K562 (cell line): ENCODE results near the gene ETHE1. TPM values are rescaled to one million over a fixed set of nuclear protein-coding genes. Genes with fewer than 3 reads are reported as not detected.
"Not testable (repeated sequence)": the region's sequence is repeated elsewhere in the genome, so short reads cannot be mapped to it uniquely, and the experiment has no call there.

Source experiments
- ATAC-seq: fragments of 200-7000 bp; cut with Tn5 transposase; 3 replicates; pipeline ENCODE4 v1.9.1; 2020; ENCODE audit warnings: moderate library complexity
- BruUV-seq: library from RNA; stranded (reverse); fragments of 400-500 nt; replicated peaks from 2 replicates; lab custom pipeline; 2021; lab: Mats Ljungman, UMichigan
- CTCF ChIA-PET: fragments of 300-600 bp; formaldehyde crosslinking; extraction: SDS; loops from one replicate; lab custom pipeline; 2021; ENCODE audit warnings: low intra/inter-chr PET ratio; lab: Yijun Ruan, JAX
- POLR2A ChIA-PET: fragments of 300-600, 350-650 bp; sonication (Branson Sonifier 250); formaldehyde crosslinking; extraction: SDS; loops from one replicate; lab custom pipeline; 2021; ENCODE audit warnings: antibody characterized with exemption, inconsistent platforms; lab: Yijun Ruan, JAX
- DNase-seq, 4 experiments: peaks; one replicate each; pipeline versions ENCODE4 v3.0.0 to v3.0.0-alpha.2; 2011 to 2018; ENCODE audit warnings: low spot score in 3 of 4, mixed read lengths in 3 of 4; ENCODE audit errors: extremely low read depth in 1 of 4
- FAIRE-seq: peaks from 2 replicates; lab custom pipeline; 2011; peaks lifted over from hg19 to GRCh38; lab: Jason Lieb, UNC
- H2AFZ ChIP-seq: 2 replicates; pipeline ENCODE4 v1.6.0; 2011; ENCODE audit warnings: low read depth, low read length, control low read depth, inconsistent platforms
- H3K27ac ChIP-seq: fragments of 200-600 bp; 3 replicates; pipeline ENCODE4 v1.8.0; 2011; ENCODE audit warnings: low read depth, mild to moderate bottlenecking, control low read depth, inconsistent platforms, low read length, moderate library complexity, mixed read lengths; ENCODE audit errors: extremely low read depth
- H3K27me3 ChIP-seq, 2 experiments: fragments of 300-600 bp in 1 of 2; 2 replicates in 1 of 2; 3 replicates in 1 of 2; pipeline versions ENCODE4 v1.6.0 to v1.8.0; 2011; ENCODE audit warnings: inconsistent platforms in 2 of 2, low read length in 2 of 2, mild to moderate bottlenecking in 1 of 2, mixed read lengths in 1 of 2, moderate library complexity in 1 of 2; ENCODE audit not compliant: control insufficient read depth in 2 of 2, insufficient read depth in 2 of 2
- H3K36me3 ChIP-seq: fragments of 300-600 bp; 3 replicates; pipeline ENCODE4 v1.8.0; 2011; ENCODE audit warnings: mild to moderate bottlenecking, low read length, inconsistent platforms; ENCODE audit not compliant: control insufficient read depth, insufficient read depth
- H3K4me1 ChIP-seq, 2 experiments: fragments of 200-600 bp in 1 of 2; replicated peaks in 1 of 2; 2 replicates in 1 of 2; 3 replicates in 1 of 2; pipeline versions ENCODE4 v1.5.1 to v1.8.0; 2011; ENCODE audit warnings: inconsistent platforms in 2 of 2, low read length in 2 of 2, mild to moderate bottlenecking in 1 of 2, mixed read lengths in 1 of 2, moderate library complexity in 1 of 2; ENCODE audit not compliant: control insufficient read depth in 2 of 2, insufficient read depth in 2 of 2
- H3K4me2 ChIP-seq: 2 replicates; pipeline ENCODE4 v1.6.1; 2011; ENCODE audit warnings: low read length, control low read depth, inconsistent platforms, mixed read lengths; ENCODE audit not compliant: insufficient read depth
- H3K4me3 ChIP-seq: fragments of 200-600 bp; sonication (generic), shearing (Covaris generic); 2 replicates; pipeline ENCODE4 v1.5.1; 2016; ENCODE audit warnings: control low read depth, inconsistent platforms
- H3K79me2 ChIP-seq: fragments of 200-600 bp; 3 replicates; pipeline ENCODE4 v1.8.0; 2011; ENCODE audit warnings: low read length, inconsistent platforms; ENCODE audit not compliant: control insufficient read depth, insufficient read depth
- H3K9ac ChIP-seq, 2 experiments: 2 replicates each; pipeline versions ENCODE4 v1.6.0 to v1.6.1; 2011; ENCODE audit warnings: low read depth in 2 of 2, low read length in 2 of 2, control low read depth in 1 of 2, inconsistent platforms in 1 of 2, mild to moderate bottlenecking in 1 of 2, mixed read lengths in 1 of 2; ENCODE audit not compliant: insufficient read depth in 1 of 2
- H3K9me1 ChIP-seq: one replicate; pipeline ENCODE4 v1.6.0; 2011; ENCODE audit warnings: inconsistent platforms, mild to moderate bottlenecking, low read length, moderate library complexity; ENCODE audit not compliant: control insufficient read depth, insufficient read depth
- H3K9me3 ChIP-seq: replicated peaks from 2 replicates; pipeline ENCODE4 v1.5.1; 2011; ENCODE audit warnings: low read depth, low read length, inconsistent platforms; ENCODE audit not compliant: control insufficient read depth, insufficient read depth
- H4K20me1 ChIP-seq: replicated peaks from 2 replicates; pipeline ENCODE4 v1.6.1; 2011; ENCODE audit warnings: low read length, inconsistent platforms, mixed read lengths; ENCODE audit not compliant: control insufficient read depth, insufficient read depth
- KDM1A ChIP-seq, 2 experiments: fragments of 450-650 bp; IDR thresholded peaks; 2 replicates each; pipeline ENCODE4 v1.6.1; 2016; ENCODE audit warnings: mild to moderate bottlenecking in 2 of 2
- PCBP1 ChIP-seq: fragments of 200-400 bp; formaldehyde crosslinking; IDR thresholded peaks from 2 replicates; pipeline ENCODE4 v1.6.1; 2018; ENCODE audit warnings: mild to moderate bottlenecking, low read depth, low read length; ENCODE audit not compliant: poor library complexity, severe bottlenecking
- POLR2A ChIP-seq: fragments of 450-650 bp; conservative IDR thresholded peaks from 2 replicates; pipeline ENCODE4 v1.6.1; 2016
- USF1 ChIP-seq: sonication (generic); formaldehyde crosslinking; IDR thresholded peaks from 2 replicates; pipeline ENCODE4 v1.9.0; 2022; ENCODE audit warnings: mild to moderate bottlenecking, missing genetic modification reagents
- ZFP30 ChIP-seq: fragments of 250-450 bp; sonication (Bioruptor Pico); IDR thresholded peaks from 2 replicates; pipeline ENCODE4 v1.8.0; 2022; ENCODE audit warnings: moderate library complexity, mild to moderate bottlenecking, inconsistent platforms, borderline replicate concordance
- WGBS: fragments of 100-300 bp; shearing (Covaris generic); methylation state at CpG from one replicate; pipeline ENCODE4 v1.1.6; 2016; ENCODE audit warnings: low coverage, mixed read lengths; ENCODE audit not compliant: insufficient coverage; ENCODE audit errors: missing lambda C conversion rate; 5-methylcytosine and 5-hydroxymethylcytosine counted together
- in situ Hi-C: fragments of 300-500 bp; cut with MboI; formaldehyde crosslinking; loops from 4 replicates; pipeline ENCODE4 v1.15.0; 2018; ENCODE audit warnings: inconsistent platforms, mixed read lengths
- intact Hi-C: fragments of 100-400 bp; cut with micrococcal nuclease; formaldehyde crosslinking; loops from 2 replicates; pipeline ENCODE4 v1.14.2; 2022
- polyA plus RNA-seq, 8 experiments: library from polyadenylated mRNA; depleted of rRNA in 4 of 8; stranded (reverse) in 5 of 8; unstranded in 3 of 8; fragments of >200 nt; fragmentation: Nextera tagmentation in 2 of 8; fragmentation: Illumina TruSeq in 1 of 8; extraction: Ambion mirVana in 2 of 8; extraction: Trizol in 1 of 8; gene quantifications; 2 replicates each; pipeline versions ENCODE4 v1.2.1 to v1.2.3, GENCODE V29; 2011 to 2014; ENCODE audit warnings: inconsistent platforms in 1 of 8, missing spikeins in 1 of 8
- total RNA-seq, 7 experiments: library from RNA; depleted of rRNA in 6 of 7; stranded (reverse); fragments of >200 nt in 6 of 7; fragmentation: Illumina TruSeq in 2 of 7; extraction: Trizol in 2 of 7; gene quantifications; 2 replicates each; pipeline versions ENCODE4 v1.2.1 to v1.2.3, GENCODE V29; 2011 to 2021; ENCODE audit warnings: low replicate concordance in 1 of 7

The ETHE1 gene
- total and polyA plus RNA-seq, 9 of the 15 experiments (the other 6 are each of a cell fraction or from before 2014, with no cell fraction given), result 2.9 to 21.0 (median 10.2) TPM

- peak; percentile 41; the same call in 1 of the 2 replicates for TF ChIP-seq USF1 (CRISPR knock-in tag)
- peak; percentile 37 to 69; a peak in 3 of 4 replicates for TF ChIP-seq KDM1A (IDR thresholded peaks at IDR 0.05)
- TF ChIP-seq, all 486 proteins: peak for 10
These were observed 21.7 kb upstream of the ETHE1 start (continued) for GRCh38 chr19:43548706-43549105.

- ATAC-seq, FAIRE-seq, H3K27ac ChIP-seq, H3K79me2 ChIP-seq, H3K4me3 ChIP-seq, intact Hi-C loops, H3K9me1 ChIP-seq, in situ Hi-C loops, H3K9me3 ChIP-seq, H3K4me2 ChIP-seq, H4K20me1 ChIP-seq, H3K9ac ChIP-seq, H3K27me3 ChIP-seq, H3K4me1 ChIP-seq, POLR2A ChIA-PET, BruUV-seq, CTCF ChIA-PET, H2AFZ ChIP-seq, DNase-seq: not testable (repeated sequence)
- 72% methylated on average over 2 of the region's 24 CpGs for WGBS
- peaks cover 55% of the 10 kb centered on the region; the same call in 2 of the 3 replicates for H3K36me3 ChIP-seq
These were observed 20.9 kb upstream of the ETHE1 start for GRCh38 chr19:43547926-43548325.

- ATAC-seq, result no peak
- in situ Hi-C loops, result no loop called here
- intact Hi-C loops, result no loop called here
- Histone ChIP-seq H3K9me1 (no peaks in the 10 kb centered on the region), H4K20me1 (no peaks in the 10 kb centered on the region), H3K36me3 (peaks cover 55% of the 10 kb centered on the region; the same call in 2 of the 3 replicates), H3K4me3 (no peak overlapping the region), H2AFZ (no peak overlapping the region), H3K9ac (peak overlapping the region in 1 of 2 experiments; percentile 64; a peak in 1 of 4 replicates), H3K4me1 (no peaks in the 10 kb centered on the region; a peak in 1 of 5 replicates), H3K27me3 (no peaks in the 10 kb centered on the region), H3K27ac (no peak overlapping the region)
- no peak for FAIRE-seq
- no TSS peak for BruUV-seq
- POLR2A ChIA-PET, result interaction anchor here (0.5 kb wide), 1 partner anchor 102 kb away, joined by 3 read pairs; no protein-coding TSS in a partner anchor
- CTCF ChIA-PET, result no interaction called here
- DNase-seq, result no peak
- TF ChIP-seq POLR2A, result no peak
- no peak for TF ChIP-seq ZFP30
- no peak for TF ChIP-seq PCBP1
- TF ChIP-seq, all 486 proteins: peak for 0
- Histone ChIP-seq H3K79me2 (no peaks in the 10 kb centered on the region), H3K9me3 (no peaks in the 10 kb centered on the region), H3K4me2 (no peak overlapping the region)
- WGBS, result 94% methylated on average over 3 of the region's 3 CpGs
These were observed 19.6 kb upstream of the ETHE1 start for GRCh38 chr19:43546581-43546980.
